Liver (tissue), 3 donors: ENCODE measurements around the gene VASH2.

Source experiments
- CTCF ChIP-seq: fragments of 150-350 bp; IDR thresholded peaks from 2 replicates; pipeline ENCODE4 v1.5.1; 2017; ENCODE audit warnings: improper control_type of control experiment, low read depth, low read length; ENCODE audit not compliant: missing input control
- GABPA ChIP-seq, 2 donors: IDR thresholded peaks in 1 of 2; conservative IDR thresholded peaks in 1 of 2; 2 replicates each; pipeline ENCODE4 v1.6.1; 2016; ENCODE audit warnings: antibody characterized with exemption in 2 of 2, mild to moderate bottlenecking in 1 of 2, moderate library complexity in 1 of 2
- JUND ChIP-seq, 2 donors: IDR thresholded peaks; 2 replicates each; pipeline ENCODE4 v1.6.1; 2016; ENCODE audit warnings: antibody characterized with exemption in 2 of 2
- MAX ChIP-seq: IDR thresholded peaks from 2 replicates; pipeline ENCODE4 v1.6.1; 2016; ENCODE audit warnings: antibody characterized with exemption
- RAD21 ChIP-seq, 2 donors: IDR thresholded peaks; 2 replicates each; pipeline ENCODE4 v1.6.1; 2016; ENCODE audit warnings: antibody characterized with exemption in 2 of 2, mild to moderate bottlenecking in 2 of 2
- TAF1 ChIP-seq: conservative IDR thresholded peaks from 2 replicates; pipeline ENCODE4 v1.6.1; 2016; ENCODE audit warnings: antibody characterized with exemption, mild to moderate bottlenecking
- TF ChIP-seq, protein P1 (sequence below): IDR thresholded peaks from 2 replicates; pipeline ENCODE4 v1.6.1; 2016; ENCODE audit warnings: antibody characterized with exemption
- TF ChIP-seq, protein P2 (sequence below): IDR thresholded peaks from 2 replicates; pipeline ENCODE4 v1.6.1; 2016; ENCODE audit warnings: antibody characterized with exemption, mild to moderate bottlenecking
- donor health status: healthy.
- donor health status: healthy.

GRCh38 chr1:212914789-212915188 lies 35.6 kb upstream of the VASH2 start:
- TF ChIP-seq CTCF: no peak
- no peak for TF ChIP-seq GABPA (IDR thresholded peaks at IDR 0.05 in 1 of 2, conservative IDR thresholded peaks at IDR 0.05 in 1 of 2)
- TF ChIP-seq MAX: no peak
- TF ChIP-seq TAF1: no peak
- no peak for TF ChIP-seq JUND (IDR thresholded peaks at IDR 0.05)
- TF ChIP-seq, protein P1, sequence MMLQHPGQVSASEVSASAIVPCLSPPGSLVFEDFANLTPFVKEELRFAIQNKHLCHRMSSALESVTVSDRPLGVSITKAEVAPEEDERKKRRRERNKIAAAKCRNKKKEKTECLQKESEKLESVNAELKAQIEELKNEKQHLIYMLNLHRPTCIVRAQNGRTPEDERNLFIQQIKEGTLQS: no peak
- TF ChIP-seq, protein P2, sequence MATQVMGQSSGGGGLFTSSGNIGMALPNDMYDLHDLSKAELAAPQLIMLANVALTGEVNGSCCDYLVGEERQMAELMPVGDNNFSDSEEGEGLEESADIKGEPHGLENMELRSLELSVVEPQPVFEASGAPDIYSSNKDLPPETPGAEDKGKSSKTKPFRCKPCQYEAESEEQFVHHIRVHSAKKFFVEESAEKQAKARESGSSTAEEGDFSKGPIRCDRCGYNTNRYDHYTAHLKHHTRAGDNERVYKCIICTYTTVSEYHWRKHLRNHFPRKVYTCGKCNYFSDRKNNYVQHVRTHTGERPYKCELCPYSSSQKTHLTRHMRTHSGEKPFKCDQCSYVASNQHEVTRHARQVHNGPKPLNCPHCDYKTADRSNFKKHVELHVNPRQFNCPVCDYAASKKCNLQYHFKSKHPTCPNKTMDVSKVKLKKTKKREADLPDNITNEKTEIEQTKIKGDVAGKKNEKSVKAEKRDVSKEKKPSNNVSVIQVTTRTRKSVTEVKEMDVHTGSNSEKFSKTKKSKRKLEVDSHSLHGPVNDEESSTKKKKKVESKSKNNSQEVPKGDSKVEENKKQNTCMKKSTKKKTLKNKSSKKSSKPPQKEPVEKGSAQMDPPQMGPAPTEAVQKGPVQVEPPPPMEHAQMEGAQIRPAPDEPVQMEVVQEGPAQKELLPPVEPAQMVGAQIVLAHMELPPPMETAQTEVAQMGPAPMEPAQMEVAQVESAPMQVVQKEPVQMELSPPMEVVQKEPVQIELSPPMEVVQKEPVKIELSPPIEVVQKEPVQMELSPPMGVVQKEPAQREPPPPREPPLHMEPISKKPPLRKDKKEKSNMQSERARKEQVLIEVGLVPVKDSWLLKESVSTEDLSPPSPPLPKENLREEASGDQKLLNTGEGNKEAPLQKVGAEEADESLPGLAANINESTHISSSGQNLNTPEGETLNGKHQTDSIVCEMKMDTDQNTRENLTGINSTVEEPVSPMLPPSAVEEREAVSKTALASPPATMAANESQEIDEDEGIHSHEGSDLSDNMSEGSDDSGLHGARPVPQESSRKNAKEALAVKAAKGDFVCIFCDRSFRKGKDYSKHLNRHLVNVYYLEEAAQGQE: no peak
- TF ChIP-seq RAD21 (IDR thresholded peaks at IDR 0.05): no peak
